Immature natural killer cell (primary cell): Measurements from ENCODE around the gene SSC4D. TPM values are rescaled to one million over a fixed set of nuclear protein-coding genes. Genes with fewer than 3 reads are reported as not detected.
"Not testable (repeated sequence)": the region's sequence is repeated elsewhere in the genome, so short reads cannot be mapped to it uniquely, and the experiment has no call there.

ENCODE experiments used
- DNase-seq, 3 donors: peaks; one replicate each; pipeline ENCODE4 v3.0.0; 2022; ENCODE audit warnings: mixed read lengths in 1 of 3
- H3K27ac Mint-ChIP-seq, 6 donors: one replicate each; pipeline ENCODE4 v1.8.0; 2020; ENCODE audit warnings: mixed read lengths in 6 of 6, mild to moderate bottlenecking in 5 of 6, inconsistent platforms in 4 of 6, moderate library complexity in 3 of 6
- H3K27me3 Mint-ChIP-seq, 3 donors: one replicate each; pipeline ENCODE4 v1.8.0; 2020 to 2021; ENCODE audit warnings: low read depth in 3 of 3, mild to moderate bottlenecking in 3 of 3, mixed read lengths in 3 of 3, moderate library complexity in 3 of 3, inconsistent platforms in 1 of 3
- H3K36me3 Mint-ChIP-seq, 3 donors: one replicate each; pipeline ENCODE4 v1.8.0; 2020; ENCODE audit warnings: mixed read lengths in 3 of 3, inconsistent platforms in 2 of 3, mild to moderate bottlenecking in 2 of 3
- H3K4me1 Mint-ChIP-seq, 2 donors: one replicate each; pipeline ENCODE4 v1.8.0; 2020; ENCODE audit warnings: inconsistent platforms in 2 of 2, mild to moderate bottlenecking in 2 of 2, mixed read lengths in 2 of 2, moderate library complexity in 1 of 2
- H3K4me3 Mint-ChIP-seq, 5 donors: one replicate each; pipeline ENCODE4 v1.8.0; 2020; ENCODE audit warnings: mild to moderate bottlenecking in 5 of 5, mixed read lengths in 5 of 5, inconsistent platforms in 3 of 5, moderate library complexity in 3 of 5
- H3K9me3 Mint-ChIP-seq, 6 donors: one replicate each; pipeline ENCODE4 v1.8.0; 2020; ENCODE audit warnings: mild to moderate bottlenecking in 6 of 6, mixed read lengths in 6 of 6, inconsistent platforms in 4 of 6, moderate library complexity in 3 of 6
- polyA plus RNA-seq, 3 donors: library from polyadenylated mRNA; unstranded; fragments of 300-500 nt; fragmentation: Illumina TruSeq; gene quantifications; one replicate each; pipeline ENCODE4 v1.2.3, GENCODE V29; 2021

Gene SSC4D
- polyA plus RNA-seq, 3 donors from 2014 or later: 0.46 to 0.66 TPM; not detected in 1

- H3K9me3 Mint-ChIP-seq: peaks cover 0 to 2% (median 0%) of the 10 kb centered on the region in 6 donors
- H3K27ac Mint-ChIP-seq: no peak overlapping the region
- no peak overlapping the region for H3K4me3 Mint-ChIP-seq
- DNase-seq: no peak
- H3K27me3 Mint-ChIP-seq: peaks cover 0 to 1% (median 0%) of the 10 kb centered on the region in 3 donors
- H3K4me1 Mint-ChIP-seq: no peaks in the 10 kb centered on the region
- H3K36me3 Mint-ChIP-seq: no peaks in the 10 kb centered on the region
Observed at GRCh38 chr7:76405738-76406137, 3.8 kb downstream of the SSC4D start.

- Mint-ChIP-seq H3K9me3 (peaks cover 0 to 2% (median 0%) of the 10 kb centered on the region in 6 donors), H3K4me1 (no peaks in the 10 kb centered on the region), H3K4me3 (no peak overlapping the region), H3K27me3 (peaks cover 0 to 1% (median 0%) of the 10 kb centered on the region in 3 donors), H3K27ac (no peak overlapping the region), H3K36me3 (no peaks in the 10 kb centered on the region)
- no peak for DNase-seq
Observed at GRCh38 chr7:76403780-76404494, 5.6 kb downstream of the SSC4D start.

GRCh38 chr7:76403097-76403496, 6.4 kb downstream of the SSC4D start:
- not testable (repeated sequence) for H3K4me3 Mint-ChIP-seq, H3K9me3 Mint-ChIP-seq, H3K27me3 Mint-ChIP-seq, DNase-seq, H3K27ac Mint-ChIP-seq, H3K4me1 Mint-ChIP-seq, H3K36me3 Mint-ChIP-seq

GRCh38 chr7:76400248-76400647, 9.2 kb downstream of the SSC4D start:
- H3K27ac Mint-ChIP-seq: no peak overlapping the region
- H3K27me3 Mint-ChIP-seq: peaks cover 1 to 5% (median 3%) of the 10 kb centered on the region in 3 donors
- no peaks in the 10 kb centered on the region for H3K36me3 Mint-ChIP-seq
- H3K4me1 Mint-ChIP-seq: peaks cover 11 to 13% of the 10 kb centered on the region in 2 donors
- DNase-seq: no peak
- no peak overlapping the region for H3K4me3 Mint-ChIP-seq
- H3K9me3 Mint-ChIP-seq: no peaks in the 10 kb centered on the region

GRCh38 chr7:76397409-76398183, 11.9 kb downstream of the SSC4D start:
- Mint-ChIP-seq H3K4me1 (peaks cover 19 to 20% of the 10 kb centered on the region in 2 donors), H3K27ac (peak overlapping the region; percentile 42 to 80 (median 64)), H3K36me3 (no peaks in the 10 kb centered on the region), H3K9me3 (no peaks in the 10 kb centered on the region), H3K27me3 (peaks cover 0 to 10% (median 3%) of the 10 kb centered on the region in 3 donors), H3K4me3 (peak overlapping the region; percentile 69 to 80 (median 72))
- peak; percentile 80 to 84 (median 83) for DNase-seq

- Mint-ChIP-seq H3K27ac (peak overlapping the region in 2 of 6 donors; percentile 31 to 46), H3K27me3 (peaks cover 0 to 10% (median 3%) of the 10 kb centered on the region in 3 donors)
- DNase-seq: no peak
Observed at GRCh38 chr7:76396864-76397263, 12.6 kb downstream of the SSC4D start.

GRCh38 chr7:76395965-76396726, 13.4 kb downstream of the SSC4D start:
- peak overlapping the region in 4 of 5 donors; percentile 35 to 72 (median 56) for H3K4me3 Mint-ChIP-seq
- H3K27me3 Mint-ChIP-seq: peaks cover 0 to 10% (median 3%) of the 10 kb centered on the region in 3 donors
- H3K27ac Mint-ChIP-seq: no peak overlapping the region
- no peaks in the 10 kb centered on the region for H3K36me3 Mint-ChIP-seq
- H3K9me3 Mint-ChIP-seq: no peaks in the 10 kb centered on the region
- no peak for DNase-seq
- peaks cover 20 to 21% of the 10 kb centered on the region in 2 donors for H3K4me1 Mint-ChIP-seq

More at GRCh38 chr7:76396864-76397263, 12.6 kb downstream of the SSC4D start:
- Mint-ChIP-seq H3K9me3 (no peaks in the 10 kb centered on the region), H3K4me3 (peak overlapping the region; percentile 56 to 73 (median 68)), H3K36me3 (no peaks in the 10 kb centered on the region), H3K4me1 (peaks cover 20 to 21% of the 10 kb centered on the region in 2 donors)

GRCh38 chr7:76395605-76395964, 13.9 kb downstream of the SSC4D start:
- not testable (repeated sequence) for H3K27me3 Mint-ChIP-seq, DNase-seq, H3K9me3 Mint-ChIP-seq, H3K27ac Mint-ChIP-seq, H3K36me3 Mint-ChIP-seq
- Mint-ChIP-seq H3K4me3 (peak overlapping the region in 1 of 5 donors; percentile 10), H3K4me1 (peaks cover 20 to 21% of the 10 kb centered on the region in 2 donors)

GRCh38 chr7:76394957-76395356, 14.5 kb downstream of the SSC4D start:
- H3K27me3 Mint-ChIP-seq: peaks cover 0 to 10% (median 3%) of the 10 kb centered on the region in 3 donors
- H3K27ac Mint-ChIP-seq: peak overlapping the region in 1 of 6 donors; percentile 34
- H3K4me3 Mint-ChIP-seq: peak overlapping the region in 3 of 5 donors; percentile 12 to 39 (median 30)
- no peaks in the 10 kb centered on the region for H3K9me3 Mint-ChIP-seq
- DNase-seq: no peak
- H3K36me3 Mint-ChIP-seq: no peaks in the 10 kb centered on the region
- peaks cover 20 to 21% of the 10 kb centered on the region in 2 donors for H3K4me1 Mint-ChIP-seq

GRCh38 chr7:76393116-76394031, 16.1 kb downstream of the SSC4D start:
- Mint-ChIP-seq H3K36me3 (no peaks in the 10 kb centered on the region), H3K27me3 (peaks cover 0 to 10% (median 3%) of the 10 kb centered on the region in 3 donors), H3K9me3 (no peaks in the 10 kb centered on the region), H3K4me1 (peaks cover 20 to 21% of the 10 kb centered on the region in 2 donors), H3K4me3 (peak overlapping the region; percentile 85 to 89 (median 87)), H3K27ac (peak overlapping the region; percentile 81 to 96 (median 89))
- DNase-seq: peak; percentile 82 to 89 (median 86)

- peak overlapping the region; percentile 85 to 89 (median 87) for H3K4me3 Mint-ChIP-seq
- no peak for DNase-seq
- peak overlapping the region; percentile 81 to 96 (median 89) for H3K27ac Mint-ChIP-seq
- H3K4me1 Mint-ChIP-seq: peaks cover 14 to 17% of the 10 kb centered on the region in 2 donors
- H3K27me3 Mint-ChIP-seq: peaks cover 0 to 10% (median 0%) of the 10 kb centered on the region in 3 donors
- H3K36me3 Mint-ChIP-seq: no peaks in the 10 kb centered on the region
- no peaks in the 10 kb centered on the region for H3K9me3 Mint-ChIP-seq
Observed at GRCh38 chr7:76392531-76393115, 16.9 kb downstream of the SSC4D start.

- Mint-ChIP-seq H3K4me3 (no peak overlapping the region), H3K27me3 (peaks cover 0 to 4% (median 0%) of the 10 kb centered on the region in 3 donors), H3K9me3 (no peaks in the 10 kb centered on the region), H3K36me3 (no peaks in the 10 kb centered on the region), H3K27ac (no peak overlapping the region), H3K4me1 (peaks cover 8 to 10% of the 10 kb centered on the region in 2 donors)
- DNase-seq: no peak
Observed at GRCh38 chr7:76390092-76390491, 19.4 kb downstream of the SSC4D start.
